K562 (cell line): ENCODE results near the gene PEX5L. TPM values are rescaled to one million over a fixed set of nuclear protein-coding genes. Genes with fewer than 3 reads are reported as not detected.

ENCODE experiments used
- ATAC-seq: fragments of 200-7000 bp; cut with Tn5 transposase; 3 replicates; pipeline ENCODE4 v1.9.1; 2020; ENCODE audit warnings: moderate library complexity
- BruUV-seq: library from RNA; stranded (reverse); fragments of 400-500 nt; replicated peaks from 2 replicates; lab custom pipeline; 2021; lab: Mats Ljungman, UMichigan
- CTCF ChIA-PET: fragments of 300-600 bp; formaldehyde crosslinking; extraction: SDS; loops from one replicate; lab custom pipeline; 2021; ENCODE audit warnings: low intra/inter-chr PET ratio; lab: Yijun Ruan, JAX
- POLR2A ChIA-PET: fragments of 300-600, 350-650 bp; sonication (Branson Sonifier 250); formaldehyde crosslinking; extraction: SDS; loops from one replicate; lab custom pipeline; 2021; ENCODE audit warnings: antibody characterized with exemption, inconsistent platforms; lab: Yijun Ruan, JAX
- DNase-seq, 4 experiments: peaks; one replicate each; pipeline versions ENCODE4 v3.0.0 to v3.0.0-alpha.2; 2011 to 2018; ENCODE audit warnings: low spot score in 3 of 4, mixed read lengths in 3 of 4; ENCODE audit errors: extremely low read depth in 1 of 4
- FAIRE-seq: peaks from 2 replicates; lab custom pipeline; 2011; peaks lifted over from hg19 to GRCh38; lab: Jason Lieb, UNC
- H2AFZ ChIP-seq: 2 replicates; pipeline ENCODE4 v1.6.0; 2011; ENCODE audit warnings: low read depth, low read length, control low read depth, inconsistent platforms
- H3K27ac ChIP-seq: fragments of 200-600 bp; 3 replicates; pipeline ENCODE4 v1.8.0; 2011; ENCODE audit warnings: low read depth, mild to moderate bottlenecking, control low read depth, inconsistent platforms, low read length, moderate library complexity, mixed read lengths; ENCODE audit errors: extremely low read depth
- H3K27me3 ChIP-seq, 2 experiments: fragments of 300-600 bp in 1 of 2; 2 replicates in 1 of 2; 3 replicates in 1 of 2; pipeline versions ENCODE4 v1.6.0 to v1.8.0; 2011; ENCODE audit warnings: inconsistent platforms in 2 of 2, low read length in 2 of 2, mild to moderate bottlenecking in 1 of 2, mixed read lengths in 1 of 2, moderate library complexity in 1 of 2; ENCODE audit not compliant: control insufficient read depth in 2 of 2, insufficient read depth in 2 of 2
- H3K36me3 ChIP-seq: fragments of 300-600 bp; 3 replicates; pipeline ENCODE4 v1.8.0; 2011; ENCODE audit warnings: mild to moderate bottlenecking, low read length, inconsistent platforms; ENCODE audit not compliant: control insufficient read depth, insufficient read depth
- H3K4me1 ChIP-seq, 2 experiments: fragments of 200-600 bp in 1 of 2; replicated peaks in 1 of 2; 2 replicates in 1 of 2; 3 replicates in 1 of 2; pipeline versions ENCODE4 v1.5.1 to v1.8.0; 2011; ENCODE audit warnings: inconsistent platforms in 2 of 2, low read length in 2 of 2, mild to moderate bottlenecking in 1 of 2, mixed read lengths in 1 of 2, moderate library complexity in 1 of 2; ENCODE audit not compliant: control insufficient read depth in 2 of 2, insufficient read depth in 2 of 2
- H3K4me2 ChIP-seq: 2 replicates; pipeline ENCODE4 v1.6.1; 2011; ENCODE audit warnings: low read length, control low read depth, inconsistent platforms, mixed read lengths; ENCODE audit not compliant: insufficient read depth
- H3K4me3 ChIP-seq: fragments of 200-600 bp; sonication (generic), shearing (Covaris generic); 2 replicates; pipeline ENCODE4 v1.5.1; 2016; ENCODE audit warnings: control low read depth, inconsistent platforms
- H3K79me2 ChIP-seq: fragments of 200-600 bp; 3 replicates; pipeline ENCODE4 v1.8.0; 2011; ENCODE audit warnings: low read length, inconsistent platforms; ENCODE audit not compliant: control insufficient read depth, insufficient read depth
- H3K9ac ChIP-seq, 2 experiments: 2 replicates each; pipeline versions ENCODE4 v1.6.0 to v1.6.1; 2011; ENCODE audit warnings: low read depth in 2 of 2, low read length in 2 of 2, control low read depth in 1 of 2, inconsistent platforms in 1 of 2, mild to moderate bottlenecking in 1 of 2, mixed read lengths in 1 of 2; ENCODE audit not compliant: insufficient read depth in 1 of 2
- H3K9me1 ChIP-seq: one replicate; pipeline ENCODE4 v1.6.0; 2011; ENCODE audit warnings: inconsistent platforms, mild to moderate bottlenecking, low read length, moderate library complexity; ENCODE audit not compliant: control insufficient read depth, insufficient read depth
- H3K9me3 ChIP-seq: replicated peaks from 2 replicates; pipeline ENCODE4 v1.5.1; 2011; ENCODE audit warnings: low read depth, low read length, inconsistent platforms; ENCODE audit not compliant: control insufficient read depth, insufficient read depth
- H4K20me1 ChIP-seq: replicated peaks from 2 replicates; pipeline ENCODE4 v1.6.1; 2011; ENCODE audit warnings: low read length, inconsistent platforms, mixed read lengths; ENCODE audit not compliant: control insufficient read depth, insufficient read depth
- MEIS2 ChIP-seq: fragments of 450-650 bp; IDR thresholded peaks from 2 replicates; pipeline ENCODE4 v1.6.1; 2014; ENCODE audit warnings: mild to moderate bottlenecking; ENCODE audit not compliant: partially characterized antibody
- NR2C1 ChIP-seq, 2 experiments: fragments of 450-650 bp; IDR thresholded peaks; 2 replicates each; pipeline ENCODE4 v1.6.1; 2017; ENCODE audit warnings: mild to moderate bottlenecking in 2 of 2, antibody characterized with exemption in 1 of 2, inconsistent platforms in 1 of 2, missing compliant biosample characterization in 1 of 2, missing genetic modification characterization in 1 of 2
- SIN3B ChIP-seq: fragments of 450-650 bp; IDR thresholded peaks from 2 replicates; pipeline ENCODE4 v1.6.1; 2017; ENCODE audit warnings: low read depth, mild to moderate bottlenecking, moderate library complexity
- ZKSCAN8 ChIP-seq: fragments of 200-800 bp; sonication (Bioruptor generic); IDR thresholded peaks from 2 replicates; pipeline ENCODE4 v1.6.1; 2016; ENCODE audit warnings: missing genetic modification characterization, missing compliant biosample characterization
- WGBS: fragments of 100-300 bp; shearing (Covaris generic); methylation state at CpG from one replicate; pipeline ENCODE4 v1.1.6; 2016; ENCODE audit warnings: low coverage, mixed read lengths; ENCODE audit not compliant: insufficient coverage; ENCODE audit errors: missing lambda C conversion rate; 5-methylcytosine and 5-hydroxymethylcytosine counted together
- in situ Hi-C: fragments of 300-500 bp; cut with MboI; formaldehyde crosslinking; loops from 4 replicates; pipeline ENCODE4 v1.15.0; 2018; ENCODE audit warnings: inconsistent platforms, mixed read lengths
- intact Hi-C: fragments of 100-400 bp; cut with micrococcal nuclease; formaldehyde crosslinking; loops from 2 replicates; pipeline ENCODE4 v1.14.2; 2022
- polyA plus RNA-seq, 8 experiments: library from polyadenylated mRNA; depleted of rRNA in 4 of 8; stranded (reverse) in 5 of 8; unstranded in 3 of 8; fragments of >200 nt; fragmentation: Nextera tagmentation in 2 of 8; fragmentation: Illumina TruSeq in 1 of 8; extraction: Ambion mirVana in 2 of 8; extraction: Trizol in 1 of 8; gene quantifications; 2 replicates each; pipeline versions ENCODE4 v1.2.1 to v1.2.3, GENCODE V29; 2011 to 2014; ENCODE audit warnings: inconsistent platforms in 1 of 8, missing spikeins in 1 of 8
- total RNA-seq, 7 experiments: library from RNA; depleted of rRNA in 6 of 7; stranded (reverse); fragments of >200 nt in 6 of 7; fragmentation: Illumina TruSeq in 2 of 7; extraction: Trizol in 2 of 7; gene quantifications; 2 replicates each; pipeline versions ENCODE4 v1.2.1 to v1.2.3, GENCODE V29; 2011 to 2021; ENCODE audit warnings: low replicate concordance in 1 of 7
- TF ChIP-seq, protein P1 (sequence below): fragments of 450-650 bp; formaldehyde crosslinking; IDR thresholded peaks from 2 replicates; pipeline ENCODE4 v1.4.0; 2020; ENCODE audit warnings: mild to moderate bottlenecking, mixed read lengths
- TF ChIP-seq, protein P2 (sequence below): fragments of 200-600 bp; sonication (generic); IDR thresholded peaks from one replicate; pipeline ENCODE4 v1.6.1; 2012; ENCODE audit warnings: mild to moderate bottlenecking, low read depth, low read length, inconsistent platforms

The PEX5L gene
- total and polyA plus RNA-seq, 9 of the 15 experiments (the other 6 are each of a cell fraction or from before 2014, with no cell fraction given): not detected

GRCh38 chr3:179933914-179934313 is 102.8 kb downstream of the PEX5L start (continued):
- TF ChIP-seq SIN3B (no peak), MEIS2 (no peak), NR2C1 (IDR thresholded peaks at IDR 0.05) (no peak), NR2C1 (tag; IDR thresholded peaks at IDR 0.05) (no peak)

GRCh38 chr3:179933080-179933479 is 103.7 kb downstream of the PEX5L start:
- intact Hi-C loops (no loop called here), in situ Hi-C loops (no loop called here)
- 4% methylated on average over 4 of the region's 4 CpGs for WGBS
- H3K4me1 ChIP-seq: no peaks in the 10 kb centered on the region
- no peaks in the 10 kb centered on the region for H3K27me3 ChIP-seq
- no peaks in the 10 kb centered on the region for H3K36me3 ChIP-seq
- ATAC-seq (no peak), DNase-seq (no peak), FAIRE-seq (no peak)
- no peak overlapping the region for H3K4me3 ChIP-seq
- H2AFZ ChIP-seq: no peak overlapping the region
- no peaks in the 10 kb centered on the region for H3K79me2 ChIP-seq
- POLR2A ChIA-PET: no interaction called here
- CTCF ChIA-PET: no interaction called here
- H4K20me1 ChIP-seq: no peaks in the 10 kb centered on the region
- H3K9me1 ChIP-seq: no peaks in the 10 kb centered on the region
- no peak overlapping the region for H3K9ac ChIP-seq
- H3K4me2 ChIP-seq: no peak overlapping the region
- BruUV-seq: no TSS peak
- no peaks in the 10 kb centered on the region for H3K9me3 ChIP-seq
- no peak overlapping the region for H3K27ac ChIP-seq
- TF ChIP-seq, protein P1, sequence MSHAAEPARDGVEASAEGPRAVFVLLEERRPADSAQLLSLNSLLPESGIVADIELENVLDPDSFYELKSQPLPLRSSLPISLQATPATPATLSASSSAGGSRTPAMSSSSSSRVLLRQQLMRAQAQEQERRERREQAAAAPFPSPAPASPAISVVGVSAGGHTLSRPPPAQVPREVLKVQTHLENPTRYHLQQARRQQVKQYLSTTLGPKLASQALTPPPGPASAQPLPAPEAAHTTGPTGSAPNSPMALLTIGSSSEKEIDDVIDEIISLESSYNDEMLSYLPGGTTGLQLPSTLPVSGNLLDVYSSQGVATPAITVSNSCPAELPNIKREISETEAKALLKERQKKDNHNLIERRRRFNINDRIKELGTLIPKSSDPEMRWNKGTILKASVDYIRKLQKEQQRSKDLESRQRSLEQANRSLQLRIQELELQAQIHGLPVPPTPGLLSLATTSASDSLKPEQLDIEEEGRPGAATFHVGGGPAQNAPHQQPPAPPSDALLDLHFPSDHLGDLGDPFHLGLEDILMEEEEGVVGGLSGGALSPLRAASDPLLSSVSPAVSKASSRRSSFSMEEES: no peak
- TF ChIP-seq, protein P2, sequence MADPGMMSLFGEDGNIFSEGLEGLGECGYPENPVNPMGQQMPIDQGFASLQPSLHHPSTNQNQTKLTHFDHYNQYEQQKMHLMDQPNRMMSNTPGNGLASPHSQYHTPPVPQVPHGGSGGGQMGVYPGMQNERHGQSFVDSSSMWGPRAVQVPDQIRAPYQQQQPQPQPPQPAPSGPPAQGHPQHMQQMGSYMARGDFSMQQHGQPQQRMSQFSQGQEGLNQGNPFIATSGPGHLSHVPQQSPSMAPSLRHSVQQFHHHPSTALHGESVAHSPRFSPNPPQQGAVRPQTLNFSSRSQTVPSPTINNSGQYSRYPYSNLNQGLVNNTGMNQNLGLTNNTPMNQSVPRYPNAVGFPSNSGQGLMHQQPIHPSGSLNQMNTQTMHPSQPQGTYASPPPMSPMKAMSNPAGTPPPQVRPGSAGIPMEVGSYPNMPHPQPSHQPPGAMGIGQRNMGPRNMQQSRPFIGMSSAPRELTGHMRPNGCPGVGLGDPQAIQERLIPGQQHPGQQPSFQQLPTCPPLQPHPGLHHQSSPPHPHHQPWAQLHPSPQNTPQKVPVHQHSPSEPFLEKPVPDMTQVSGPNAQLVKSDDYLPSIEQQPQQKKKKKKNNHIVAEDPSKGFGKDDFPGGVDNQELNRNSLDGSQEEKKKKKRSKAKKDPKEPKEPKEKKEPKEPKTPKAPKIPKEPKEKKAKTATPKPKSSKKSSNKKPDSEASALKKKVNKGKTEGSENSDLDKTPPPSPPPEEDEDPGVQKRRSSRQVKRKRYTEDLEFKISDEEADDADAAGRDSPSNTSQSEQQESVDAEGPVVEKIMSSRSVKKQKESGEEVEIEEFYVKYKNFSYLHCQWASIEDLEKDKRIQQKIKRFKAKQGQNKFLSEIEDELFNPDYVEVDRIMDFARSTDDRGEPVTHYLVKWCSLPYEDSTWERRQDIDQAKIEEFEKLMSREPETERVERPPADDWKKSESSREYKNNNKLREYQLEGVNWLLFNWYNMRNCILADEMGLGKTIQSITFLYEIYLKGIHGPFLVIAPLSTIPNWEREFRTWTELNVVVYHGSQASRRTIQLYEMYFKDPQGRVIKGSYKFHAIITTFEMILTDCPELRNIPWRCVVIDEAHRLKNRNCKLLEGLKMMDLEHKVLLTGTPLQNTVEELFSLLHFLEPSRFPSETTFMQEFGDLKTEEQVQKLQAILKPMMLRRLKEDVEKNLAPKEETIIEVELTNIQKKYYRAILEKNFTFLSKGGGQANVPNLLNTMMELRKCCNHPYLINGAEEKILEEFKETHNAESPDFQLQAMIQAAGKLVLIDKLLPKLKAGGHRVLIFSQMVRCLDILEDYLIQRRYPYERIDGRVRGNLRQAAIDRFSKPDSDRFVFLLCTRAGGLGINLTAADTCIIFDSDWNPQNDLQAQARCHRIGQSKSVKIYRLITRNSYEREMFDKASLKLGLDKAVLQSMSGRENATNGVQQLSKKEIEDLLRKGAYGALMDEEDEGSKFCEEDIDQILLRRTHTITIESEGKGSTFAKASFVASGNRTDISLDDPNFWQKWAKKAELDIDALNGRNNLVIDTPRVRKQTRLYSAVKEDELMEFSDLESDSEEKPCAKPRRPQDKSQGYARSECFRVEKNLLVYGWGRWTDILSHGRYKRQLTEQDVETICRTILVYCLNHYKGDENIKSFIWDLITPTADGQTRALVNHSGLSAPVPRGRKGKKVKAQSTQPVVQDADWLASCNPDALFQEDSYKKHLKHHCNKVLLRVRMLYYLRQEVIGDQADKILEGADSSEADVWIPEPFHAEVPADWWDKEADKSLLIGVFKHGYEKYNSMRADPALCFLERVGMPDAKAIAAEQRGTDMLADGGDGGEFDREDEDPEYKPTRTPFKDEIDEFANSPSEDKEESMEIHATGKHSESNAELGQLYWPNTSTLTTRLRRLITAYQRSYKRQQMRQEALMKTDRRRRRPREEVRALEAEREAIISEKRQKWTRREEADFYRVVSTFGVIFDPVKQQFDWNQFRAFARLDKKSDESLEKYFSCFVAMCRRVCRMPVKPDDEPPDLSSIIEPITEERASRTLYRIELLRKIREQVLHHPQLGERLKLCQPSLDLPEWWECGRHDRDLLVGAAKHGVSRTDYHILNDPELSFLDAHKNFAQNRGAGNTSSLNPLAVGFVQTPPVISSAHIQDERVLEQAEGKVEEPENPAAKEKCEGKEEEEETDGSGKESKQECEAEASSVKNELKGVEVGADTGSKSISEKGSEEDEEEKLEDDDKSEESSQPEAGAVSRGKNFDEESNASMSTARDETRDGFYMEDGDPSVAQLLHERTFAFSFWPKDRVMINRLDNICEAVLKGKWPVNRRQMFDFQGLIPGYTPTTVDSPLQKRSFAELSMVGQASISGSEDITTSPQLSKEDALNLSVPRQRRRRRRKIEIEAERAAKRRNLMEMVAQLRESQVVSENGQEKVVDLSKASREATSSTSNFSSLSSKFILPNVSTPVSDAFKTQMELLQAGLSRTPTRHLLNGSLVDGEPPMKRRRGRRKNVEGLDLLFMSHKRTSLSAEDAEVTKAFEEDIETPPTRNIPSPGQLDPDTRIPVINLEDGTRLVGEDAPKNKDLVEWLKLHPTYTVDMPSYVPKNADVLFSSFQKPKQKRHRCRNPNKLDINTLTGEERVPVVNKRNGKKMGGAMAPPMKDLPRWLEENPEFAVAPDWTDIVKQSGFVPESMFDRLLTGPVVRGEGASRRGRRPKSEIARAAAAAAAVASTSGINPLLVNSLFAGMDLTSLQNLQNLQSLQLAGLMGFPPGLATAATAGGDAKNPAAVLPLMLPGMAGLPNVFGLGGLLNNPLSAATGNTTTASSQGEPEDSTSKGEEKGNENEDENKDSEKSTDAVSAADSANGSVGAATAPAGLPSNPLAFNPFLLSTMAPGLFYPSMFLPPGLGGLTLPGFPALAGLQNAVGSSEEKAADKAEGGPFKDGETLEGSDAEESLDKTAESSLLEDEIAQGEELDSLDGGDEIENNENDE: no peak
- no peak for TF ChIP-seq ZKSCAN8 (CRISPR knock-in tag)
